Fibroblast of pulmonary artery (primary cell): Measurements from ENCODE around the gene ATP5F1D.

Experiments used
- DNase-seq: peaks from one replicate; pipeline ENCODE4 v3.0.0-alpha.2; 2010; ENCODE audit warnings: low read depth
- H3K4me3 ChIP-seq: replicated peaks from 2 replicates; pipeline ENCODE4 v1.5.1; 2011; ENCODE audit warnings: low read depth, mild to moderate bottlenecking, control low read depth, low read length, moderate library complexity
- CTCF ChIP-seq: IDR thresholded peaks from 2 replicates; pipeline ENCODE4 v1.5.1; 2011; ENCODE audit warnings: mild to moderate bottlenecking, control low read depth, low read length, inconsistent platforms; ENCODE audit errors: missing control alignments

Gene ATP5F1D

GRCh38 chr19:1222394-1222793 lies 19.2 kb upstream of the ATP5F1D start:
- no peak for DNase-seq
- H3K4me3 ChIP-seq, result no peak overlapping the region
- peak; percentile 7 for TF ChIP-seq CTCF

- peak; percentile 45 for TF ChIP-seq CTCF
- no peak overlapping the region for H3K4me3 ChIP-seq
- peak; percentile 55 for DNase-seq
These were observed 18.3 kb upstream of the ATP5F1D start for GRCh38 chr19:1223018-1223855.

GRCh38 chr19:1224047-1224825 lies 17.3 kb upstream of the ATP5F1D start:
- TF ChIP-seq CTCF, result no peak
- DNase-seq, result no peak
- H3K4me3 ChIP-seq, result no peak overlapping the region

- no peak for DNase-seq
- no peak for TF ChIP-seq CTCF
- H3K4me3 ChIP-seq, result no peak overlapping the region
These were observed 16.7 kb upstream of the ATP5F1D start for GRCh38 chr19:1224847-1225246.

- TF ChIP-seq CTCF, result no peak
- no peak overlapping the region for H3K4me3 ChIP-seq
- DNase-seq, result no peak
These were observed 15.9 kb upstream of the ATP5F1D start for GRCh38 chr19:1225440-1226226.

- DNase-seq, result no peak
- no peak overlapping the region for H3K4me3 ChIP-seq
- TF ChIP-seq CTCF, result no peak
These were observed 15.4 kb upstream of the ATP5F1D start for GRCh38 chr19:1226227-1226518.
